Measurements from ENCODE around the gene ZNF324. TPM values are rescaled to one million over a fixed set of nuclear protein-coding genes. Genes with fewer than 3 reads are reported as not detected.

ZNF324 gene
- total and polyA plus RNA-seq, 2 of the 13 experiments (the other 11 are each of a cell fraction or from before 2014, with no cell fraction given), result 1.1 to 4.7 TPM

DNA sequence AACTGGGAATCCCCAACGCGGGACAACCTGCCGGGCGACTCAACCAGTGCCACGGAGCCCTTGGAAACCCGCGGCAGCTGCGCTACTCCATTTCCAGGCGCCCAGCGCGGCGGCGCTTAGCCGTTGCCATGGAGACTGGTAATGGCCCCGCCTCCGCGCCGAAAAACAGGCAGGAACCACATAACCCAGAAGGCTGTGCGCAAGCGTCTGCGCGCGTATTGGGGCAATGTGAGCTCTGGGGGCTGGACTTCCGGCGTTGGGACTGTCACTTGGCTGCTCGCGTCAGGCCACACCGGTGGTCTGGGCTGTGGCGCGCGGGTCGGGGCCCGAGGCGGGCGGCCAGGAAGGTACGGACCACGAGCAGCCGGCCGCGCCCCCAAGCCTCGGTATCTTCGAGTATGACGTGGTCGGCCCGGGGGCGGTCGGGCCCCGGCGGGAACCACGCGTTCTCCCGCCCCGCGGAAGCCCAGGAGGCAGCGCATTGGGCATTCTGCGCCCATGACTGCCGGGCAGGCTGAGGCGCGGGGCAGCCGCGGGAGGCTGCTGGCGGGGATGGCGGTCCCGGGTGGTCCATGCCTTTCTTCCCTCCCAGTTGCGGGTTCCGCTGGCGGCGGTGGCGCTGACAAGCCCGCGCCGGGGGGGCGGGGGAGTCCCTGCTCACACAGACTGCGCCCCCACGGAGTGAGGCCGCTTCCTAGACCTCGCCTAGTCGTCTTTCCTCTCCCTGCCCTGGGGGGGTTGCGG, 15.3 kb upstream of the ZNF324 start, which contains the start of gene ZNF324B (continued):
- TF ChIP-seq, protein P1, sequence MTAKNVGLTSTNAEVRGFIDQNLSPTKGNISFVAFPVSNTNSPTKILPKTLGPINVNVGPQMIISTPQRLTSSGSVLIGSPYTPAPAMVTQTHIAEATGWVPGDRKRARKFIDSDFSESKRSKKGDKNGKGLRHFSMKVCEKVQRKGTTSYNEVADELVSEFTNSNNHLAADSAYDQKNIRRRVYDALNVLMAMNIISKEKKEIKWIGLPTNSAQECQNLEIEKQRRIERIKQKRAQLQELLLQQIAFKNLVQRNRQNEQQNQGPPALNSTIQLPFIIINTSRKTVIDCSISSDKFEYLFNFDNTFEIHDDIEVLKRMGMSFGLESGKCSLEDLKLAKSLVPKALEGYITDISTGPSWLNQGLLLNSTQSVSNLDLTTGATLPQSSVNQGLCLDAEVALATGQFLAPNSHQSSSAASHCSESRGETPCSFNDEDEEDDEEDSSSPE (CRISPR knock-in tag; IDR thresholded peaks at IDR 0.05), result peak; percentile 46; the same call in 1 of the 2 replicates
- TF ChIP-seq MAFK (conservative IDR thresholded peaks at IDR 0.05 in 1 of 2, IDR thresholded peaks at IDR 0.05 in 1 of 2; ENCODE audit: low read length in 2 of 2), result no peak
- TF ChIP-seq, protein P2, sequence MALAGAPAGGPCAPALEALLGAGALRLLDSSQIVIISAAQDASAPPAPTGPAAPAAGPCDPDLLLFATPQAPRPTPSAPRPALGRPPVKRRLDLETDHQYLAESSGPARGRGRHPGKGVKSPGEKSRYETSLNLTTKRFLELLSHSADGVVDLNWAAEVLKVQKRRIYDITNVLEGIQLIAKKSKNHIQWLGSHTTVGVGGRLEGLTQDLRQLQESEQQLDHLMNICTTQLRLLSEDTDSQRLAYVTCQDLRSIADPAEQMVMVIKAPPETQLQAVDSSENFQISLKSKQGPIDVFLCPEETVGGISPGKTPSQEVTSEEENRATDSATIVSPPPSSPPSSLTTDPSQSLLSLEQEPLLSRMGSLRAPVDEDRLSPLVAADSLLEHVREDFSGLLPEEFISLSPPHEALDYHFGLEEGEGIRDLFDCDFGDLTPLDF (CRISPR knock-in tag; IDR thresholded peaks at IDR 0.05), result peak; percentile 64
- no peak; the same call in 1 of the 2 replicates for TF ChIP-seq NFKB2 (CRISPR knock-in tag; IDR thresholded peaks at IDR 0.05; ENCODE audit: borderline replicate concordance)
- TF ChIP-seq, protein P3, sequence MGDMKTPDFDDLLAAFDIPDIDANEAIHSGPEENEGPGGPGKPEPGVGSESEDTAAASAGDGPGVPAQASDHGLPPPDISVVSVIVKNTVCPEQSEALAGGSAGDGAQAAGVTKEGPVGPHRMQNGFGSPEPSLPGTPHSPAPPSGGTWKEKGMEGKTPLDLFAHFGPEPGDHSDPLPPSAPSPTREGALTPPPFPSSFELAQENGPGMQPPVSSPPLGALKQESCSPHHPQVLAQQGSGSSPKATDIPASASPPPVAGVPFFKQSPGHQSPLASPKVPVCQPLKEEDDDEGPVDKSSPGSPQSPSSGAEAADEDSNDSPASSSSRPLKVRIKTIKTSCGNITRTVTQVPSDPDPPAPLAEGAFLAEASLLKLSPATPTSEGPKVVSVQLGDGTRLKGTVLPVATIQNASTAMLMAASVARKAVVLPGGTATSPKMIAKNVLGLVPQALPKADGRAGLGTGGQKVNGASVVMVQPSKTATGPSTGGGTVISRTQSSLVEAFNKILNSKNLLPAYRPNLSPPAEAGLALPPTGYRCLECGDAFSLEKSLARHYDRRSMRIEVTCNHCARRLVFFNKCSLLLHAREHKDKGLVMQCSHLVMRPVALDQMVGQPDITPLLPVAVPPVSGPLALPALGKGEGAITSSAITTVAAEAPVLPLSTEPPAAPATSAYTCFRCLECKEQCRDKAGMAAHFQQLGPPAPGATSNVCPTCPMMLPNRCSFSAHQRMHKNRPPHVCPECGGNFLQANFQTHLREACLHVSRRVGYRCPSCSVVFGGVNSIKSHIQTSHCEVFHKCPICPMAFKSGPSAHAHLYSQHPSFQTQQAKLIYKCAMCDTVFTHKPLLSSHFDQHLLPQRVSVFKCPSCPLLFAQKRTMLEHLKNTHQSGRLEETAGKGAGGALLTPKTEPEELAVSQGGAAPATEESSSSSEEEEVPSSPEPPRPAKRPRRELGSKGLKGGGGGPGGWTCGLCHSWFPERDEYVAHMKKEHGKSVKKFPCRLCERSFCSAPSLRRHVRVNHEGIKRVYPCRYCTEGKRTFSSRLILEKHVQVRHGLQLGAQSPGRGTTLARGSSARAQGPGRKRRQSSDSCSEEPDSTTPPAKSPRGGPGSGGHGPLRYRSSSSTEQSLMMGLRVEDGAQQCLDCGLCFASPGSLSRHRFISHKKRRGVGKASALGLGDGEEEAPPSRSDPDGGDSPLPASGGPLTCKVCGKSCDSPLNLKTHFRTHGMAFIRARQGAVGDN (CRISPR knock-in tag; IDR thresholded peaks at IDR 0.05), result peak; percentile 83
- TF ChIP-seq SKI (IDR thresholded peaks at IDR 0.05; ENCODE audit: partially characterized antibody), result peak; percentile 9
- peak; percentile 41; the same call in 1 of the 2 replicates for TF ChIP-seq DR1 (CRISPR knock-in tag; IDR thresholded peaks at IDR 0.05)
- TF ChIP-seq, protein P4, sequence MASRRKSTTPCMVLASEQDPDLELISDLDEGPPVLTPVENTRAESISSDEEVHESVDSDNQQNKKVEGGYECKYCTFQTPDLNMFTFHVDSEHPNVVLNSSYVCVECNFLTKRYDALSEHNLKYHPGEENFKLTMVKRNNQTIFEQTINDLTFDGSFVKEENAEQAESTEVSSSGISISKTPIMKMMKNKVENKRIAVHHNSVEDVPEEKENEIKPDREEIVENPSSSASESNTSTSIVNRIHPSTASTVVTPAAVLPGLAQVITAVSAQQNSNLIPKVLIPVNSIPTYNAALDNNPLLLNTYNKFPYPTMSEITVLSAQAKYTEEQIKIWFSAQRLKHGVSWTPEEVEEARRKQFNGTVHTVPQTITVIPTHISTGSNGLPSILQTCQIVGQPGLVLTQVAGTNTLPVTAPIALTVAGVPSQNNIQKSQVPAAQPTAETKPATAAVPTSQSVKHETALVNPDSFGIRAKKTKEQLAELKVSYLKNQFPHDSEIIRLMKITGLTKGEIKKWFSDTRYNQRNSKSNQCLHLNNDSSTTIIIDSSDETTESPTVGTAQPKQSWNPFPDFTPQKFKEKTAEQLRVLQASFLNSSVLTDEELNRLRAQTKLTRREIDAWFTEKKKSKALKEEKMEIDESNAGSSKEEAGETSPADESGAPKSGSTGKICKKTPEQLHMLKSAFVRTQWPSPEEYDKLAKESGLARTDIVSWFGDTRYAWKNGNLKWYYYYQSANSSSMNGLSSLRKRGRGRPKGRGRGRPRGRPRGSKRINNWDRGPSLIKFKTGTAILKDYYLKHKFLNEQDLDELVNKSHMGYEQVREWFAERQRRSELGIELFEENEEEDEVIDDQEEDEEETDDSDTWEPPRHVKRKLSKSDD (CRISPR knock-in tag; IDR thresholded peaks at IDR 0.05; ENCODE audit: low read depth), result no peak
- TF ChIP-seq, protein P5, sequence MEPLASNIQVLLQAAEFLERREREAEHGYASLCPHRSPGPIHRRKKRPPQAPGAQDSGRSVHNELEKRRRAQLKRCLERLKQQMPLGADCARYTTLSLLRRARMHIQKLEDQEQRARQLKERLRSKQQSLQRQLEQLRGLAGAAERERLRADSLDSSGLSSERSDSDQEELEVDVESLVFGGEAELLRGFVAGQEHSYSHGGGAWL (CRISPR knock-in tag; IDR thresholded peaks at IDR 0.05), result no peak; the same call in 1 of the 2 replicates
- peak; percentile 36; the same call in 1 of the 2 replicates for TF ChIP-seq KDM5B (CRISPR knock-in tag; IDR thresholded peaks at IDR 0.05; ENCODE audit: borderline replicate concordance)
- TF ChIP-seq ZNF773 (CRISPR knock-in tag; IDR thresholded peaks at IDR 0.05; ENCODE audit: borderline replicate concordance), result no peak
- TF ChIP-seq CREB1 (IDR thresholded peaks at IDR 0.05), result peak; percentile 65
- peak; percentile 56; the same call in 1 of the 2 replicates for TF ChIP-seq CREB1 (CRISPR knock-in tag; IDR thresholded peaks at IDR 0.05)
- no peak for TF ChIP-seq ZKSCAN1 (IDR thresholded peaks at IDR 0.05; ENCODE audit: low read length)
- TF ChIP-seq ZNF878 (CRISPR knock-in tag; IDR thresholded peaks at IDR 0.05), result no peak
- TF ChIP-seq CEBPB (IDR thresholded peaks at IDR 0.05; ENCODE audit: borderline replicate concordance, low read depth, low read length), result no peak
- 0 out of 2 replicates have a peak, but pooled peaks have one; percentile 30 for TF ChIP-seq ZBTB7B (CRISPR knock-in tag; IDR thresholded peaks at IDR 0.05)
- TF ChIP-seq TOPORS (CRISPR knock-in tag; IDR thresholded peaks at IDR 0.05), result no peak
